WI38 (cell line): ENCODE results near the gene SCN7A.
A peak's percentile ranks its signal among the peaks of the same experiment; 100 is the strongest.

ENCODE experiments used
- H3K4me3 ChIP-seq: 2 replicates; pipeline ENCODE4 v1.5.1; 2011; ENCODE audit warnings: low read depth, mild to moderate bottlenecking, control low read depth, low read length
- CTCF ChIP-seq: IDR thresholded peaks from 2 replicates; pipeline ENCODE4 v1.5.1; 2012; ENCODE audit warnings: low read depth, mild to moderate bottlenecking, control low read depth, low read length

SCN7A gene

GRCh38 chr2:166518634-166519390 lies 24.8 kb upstream of the SCN7A start:
- H3K4me3 ChIP-seq: no peak overlapping the region
- TF ChIP-seq CTCF: no peak

- no peak for TF ChIP-seq CTCF
- H3K4me3 ChIP-seq: no peak overlapping the region
Measured at GRCh38 chr2:166517533-166518061, 23.5 kb upstream of the SCN7A start.

- peak; percentile 32; the same call in 1 of the 2 replicates for TF ChIP-seq CTCF
Measured at GRCh38 chr2:166516712-166517303, 22.8 kb upstream of the SCN7A start.

GRCh38 chr2:166513952-166514351 lies 19.9 kb upstream of the SCN7A start:
- no peak for TF ChIP-seq CTCF

More at GRCh38 chr2:166516712-166517303, 22.8 kb upstream of the SCN7A start:
- no peak overlapping the region for H3K4me3 ChIP-seq

GRCh38 chr2:166499281-166499680 lies 5.2 kb upstream of the SCN7A start:
- H3K4me3 ChIP-seq: no peak overlapping the region
- no peak for TF ChIP-seq CTCF

More at GRCh38 chr2:166513952-166514351, 19.9 kb upstream of the SCN7A start:
- H3K4me3 ChIP-seq: no peak overlapping the region

GRCh38 chr2:166491461-166491860 lies 2.6 kb downstream of the SCN7A start:
- no peak for TF ChIP-seq CTCF
- no peak overlapping the region for H3K4me3 ChIP-seq

GRCh38 chr2:166487171-166487570 lies 6.9 kb downstream of the SCN7A start:
- no peak overlapping the region for H3K4me3 ChIP-seq
- no peak for TF ChIP-seq CTCF
